Left lung (tissue), 14 donors: Measurements from ENCODE around the gene TEX13C. TPM values are rescaled to one million over a fixed set of nuclear protein-coding genes. Genes with fewer than 3 reads are reported as not detected.

Source experiments
- ATAC-seq: fragments of 200-7000 bp; cut with Tn5 transposase; one replicate; pipeline ENCODE4 v1.9.1; 2020; ENCODE audit warnings: moderate library complexity
- DNase-seq, 4 donors: peaks; one replicate each; pipeline ENCODE4 v3.0.0-alpha.2; 2013 to 2020
- H3K27ac ChIP-seq, 2 donors: fragments of 200-600 bp; sonication (generic) in 1 of 2; one replicate each; pipeline versions ENCODE4 v1.5.0 to v1.8.0; 2020 to 2021
- H3K27me3 ChIP-seq, 2 donors: fragments of 200-600 bp; sonication (generic) in 1 of 2; one replicate each; pipeline versions ENCODE4 v1.5.0 to v1.8.0; 2020 to 2021
- H3K36me3 ChIP-seq, 2 donors: fragments of 200-600 bp; sonication (generic) in 1 of 2; one replicate each; pipeline versions ENCODE4 v1.5.0 to v1.8.0; 2020 to 2021
- H3K4me1 ChIP-seq, 2 donors: fragments of 200-600 bp; one replicate each; pipeline ENCODE4 v1.8.0; 2021
- H3K4me3 ChIP-seq, 2 donors: fragments of 200-600 bp; sonication (generic) in 1 of 2; one replicate each; pipeline versions ENCODE4 v1.5.0 to v1.8.0; 2020 to 2021; ENCODE audit warnings: mild to moderate bottlenecking in 1 of 2
- H3K9me3 ChIP-seq, 2 donors: fragments of 200-600 bp; sonication (generic) in 1 of 2; one replicate each; pipeline versions ENCODE4 v1.5.0 to v1.8.0; 2020 to 2021
- CTCF ChIP-seq, 2 donors: fragments of 200-600 bp; sonication (generic) in 1 of 2; IDR thresholded peaks; one replicate each; pipeline versions ENCODE4 v1.5.0 to v1.8.0; 2021; ENCODE audit warnings: antibody characterized with exemption in 2 of 2
- intact Hi-C, 2 donors: fragments of 100-400 bp; cut with DNase I; formaldehyde crosslinking; loops; one replicate each; pipeline versions ENCODE4 v1.11.2 to v1.14.2; 2022
- long read RNA-seq, 12 donors: library from polyadenylated mRNA in 2 of 12; unstranded in 2 of 12; transcript quantifications; one replicate each; pipeline ENCODE4 v2.0.0 and lab custom pipeline, GENCODE V29; 2019 to 2026
- polyA plus RNA-seq, 6 donors: library from polyadenylated mRNA; unstranded; fragments of 120-200 nt; gene quantifications; one replicate each; pipeline ENCODE4 v1.2.1, GENCODE V29; 2013; ENCODE audit not compliant: insufficient read length in 6 of 6
- total RNA-seq, 2 donors: library from RNA; stranded (reverse); fragmentation: NEBNext Ultra II Directional; extraction: Animal tissue kit (Norgen Biotek cat#: 25700); gene quantifications; one replicate each; pipeline ENCODE4 v1.2.1, GENCODE V29; 2021
- donor health status: DM: no; HTN: yes; CAD: no.
- donor health status: DM: no; HTN: no; CAD: no.

Gene TEX13C
- not detected for total RNA-seq
- not detected for polyA plus RNA-seq
- long read RNA-seq, donor 1 = 0 reads
- long read RNA-seq, donor 2 = 0 reads
- long read RNA-seq, donor 3 = 0 reads
- long read RNA-seq, donor 4 = 0 reads
- long read RNA-seq, donor 5 = 0 reads
- long read RNA-seq, donor 6 = 0 reads
- long read RNA-seq, donor 7 = 0 reads
- long read RNA-seq, donor 8 = 0 reads
- long read RNA-seq, donor 9 = 0 reads
- long read RNA-seq, donor 10 = 0 reads
- long read RNA-seq, donor 11 = 0 reads
- long read RNA-seq, donor 12 = 0 reads

- intact Hi-C loops = no loop called here
- Histone ChIP-seq H3K9me3 (no peaks in the 10 kb centered on the region), H3K4me1 (no peaks in the 10 kb centered on the region), H3K36me3 (no peaks in the 10 kb centered on the region), H3K4me3 (no peak within 1 kb of the TSS), H3K27ac (no peak within 1 kb of the TSS), H3K27me3 (no peaks in the 10 kb centered on the region)
- no peak for TF ChIP-seq CTCF (IDR thresholded peaks at IDR 0.05)
- DNase-seq (peak in 1 of 4 donors; percentile 35), ATAC-seq (no peak)
Observed at GRCh38 chrX:125319646-125320521, at the start of gene TEX13C. TEX13C (plus strand) TSS chrX:125319871; CDS start chrX:125320120, 249 bp downstream.

GRCh38 chrX:125287282-125287681 lies 32.4 kb upstream of the TEX13C start:
- H3K27ac ChIP-seq = no peak overlapping the region
- H3K9me3 ChIP-seq = no peaks in the 10 kb centered on the region
- no peaks in the 10 kb centered on the region for H3K36me3 ChIP-seq
- TF ChIP-seq CTCF (IDR thresholded peaks at IDR 0.05) = no peak
- ATAC-seq = no peak
- no peaks in the 10 kb centered on the region for H3K27me3 ChIP-seq
- H3K4me3 ChIP-seq = no peak overlapping the region
- DNase-seq = no peak
- no peaks in the 10 kb centered on the region for H3K4me1 ChIP-seq
- intact Hi-C loops = no loop called here

- DNase-seq = no peak
- Histone ChIP-seq H3K4me1 (no peaks in the 10 kb centered on the region), H3K4me3 (no peak overlapping the region), H3K9me3 (no peaks in the 10 kb centered on the region), H3K27me3 (no peaks in the 10 kb centered on the region), H3K27ac (no peak overlapping the region), H3K36me3 (no peaks in the 10 kb centered on the region)
- no peak for TF ChIP-seq CTCF (IDR thresholded peaks at IDR 0.05)
- intact Hi-C loops = no loop called here
- ATAC-seq = no peak
Observed at GRCh38 chrX:125288343-125288742, 31.3 kb upstream of the TEX13C start.

GRCh38 chrX:125289209-125289608 lies 30.5 kb upstream of the TEX13C start:
- no peak for TF ChIP-seq CTCF (IDR thresholded peaks at IDR 0.05)
- no peak for DNase-seq
- Histone ChIP-seq H3K4me3 (no peak overlapping the region), H3K27ac (no peak overlapping the region), H3K4me1 (no peaks in the 10 kb centered on the region), H3K36me3 (no peaks in the 10 kb centered on the region), H3K9me3 (no peaks in the 10 kb centered on the region), H3K27me3 (no peaks in the 10 kb centered on the region)
- ATAC-seq = no peak
- intact Hi-C loops = no loop called here

- no peaks in the 10 kb centered on the region for H3K4me1 ChIP-seq
- no peak for TF ChIP-seq CTCF (IDR thresholded peaks at IDR 0.05)
- intact Hi-C loops = no loop called here
- no peaks in the 10 kb centered on the region for H3K27me3 ChIP-seq
- no peak overlapping the region for H3K4me3 ChIP-seq
- H3K36me3 ChIP-seq = no peaks in the 10 kb centered on the region
- H3K9me3 ChIP-seq = no peaks in the 10 kb centered on the region
- ATAC-seq (no peak), DNase-seq (no peak)
- H3K27ac ChIP-seq = no peak overlapping the region
Observed at GRCh38 chrX:125289920-125290319, 29.8 kb upstream of the TEX13C start.
